Ishikawa (cell line): ENCODE results near the gene FGD6.

Experiments used
- EP300 ChIP-seq: IDR thresholded peaks from 2 replicates; pipeline ENCODE4 v1.6.1; 2012; ENCODE audit warnings: borderline replicate concordance
- FOXM1 ChIP-seq: IDR thresholded peaks from 2 replicates; pipeline ENCODE4 v1.6.1; 2012; ENCODE audit warnings: low read depth, borderline replicate concordance
- RAD21 ChIP-seq: IDR thresholded peaks from 2 replicates; pipeline ENCODE4 v1.6.1; 2012; ENCODE audit warnings: low read depth
- REST ChIP-seq: IDR thresholded peaks from 2 replicates; pipeline ENCODE4 v1.6.1; 2012; ENCODE audit warnings: low read depth, mild to moderate bottlenecking
- YY1 ChIP-seq: IDR thresholded peaks from 2 replicates; pipeline ENCODE4 v1.6.1; 2012; ENCODE audit warnings: low read depth

GRCh38 chr12:95237315-95237714, 20.0 kb upstream of the FGD6 start:
- TF ChIP-seq EP300 (no peak), REST (no peak), FOXM1 (no peak), YY1 (no peak), RAD21 (no peak)
